ENCODE results near the gene IL6ST. TPM values are rescaled to one million over a fixed set of nuclear protein-coding genes. Genes with fewer than 3 reads are reported as not detected.

IL6ST gene
- total and polyA plus RNA-seq, 4 donors: 51.3 to 438 (median 109) TPM

- no peak overlapping the region for H3K4me3 ChIP-seq (ENCODE audit: low read depth in 1 of 3, low read length in 3 of 3)
- H3K9ac ChIP-seq (ENCODE audit: low read depth in 1 of 2, low read length in 2 of 2): no peak overlapping the region
- WGBS: 95% methylated on average over 3 of the region's 3 CpGs
- H3K27me3 ChIP-seq (ENCODE audit: control insufficient read depth in 4 of 4, insufficient read depth in 4 of 4, low read length in 3 of 4): no peaks in the 10 kb centered on the region
- no peak for TF ChIP-seq EGR1 (IDR thresholded peaks at IDR 0.05; ENCODE audit: low read depth in 2 of 2)
- no peak for TF ChIP-seq SP1 (IDR thresholded peaks at IDR 0.05)
- no peak for TF ChIP-seq YY1 (IDR thresholded peaks at IDR 0.05)
- no peak for TF ChIP-seq RXRA (IDR thresholded peaks at IDR 0.05)
- no peak for TF ChIP-seq JUND (IDR thresholded peaks at IDR 0.05)
- no peak for TF ChIP-seq TAF1 (conservative IDR thresholded peaks at IDR 0.05)
- TF ChIP-seq NR2F2 (IDR thresholded peaks at IDR 0.05): no peak
- TF ChIP-seq FOXA1 (IDR thresholded peaks at IDR 0.05): no peak
- TF ChIP-seq RAD21 (IDR thresholded peaks at IDR 0.05): no peak
- TF ChIP-seq MAX (IDR thresholded peaks at IDR 0.05): no peak
- TF ChIP-seq HNF4A (conservative IDR thresholded peaks at IDR 0.05): no peak
- no peak for TF ChIP-seq CTCF (IDR thresholded peaks at IDR 0.05; ENCODE audit: low read depth, low read length, missing input control)
- TF ChIP-seq HNF4G (IDR thresholded peaks at IDR 0.05): no peak
- no peak for TF ChIP-seq ZBTB33 (IDR thresholded peaks at IDR 0.05)
- no peak for TF ChIP-seq ATF3 (IDR thresholded peaks at IDR 0.05)
- TF ChIP-seq GABPA (IDR thresholded peaks at IDR 0.05 in 1 of 2, conservative IDR thresholded peaks at IDR 0.05 in 1 of 2): no peak
- DNase-seq (ENCODE audit: low spot score): no peak
- no peaks in the 10 kb centered on the region for H3K4me1 ChIP-seq (ENCODE audit: control insufficient read depth in 4 of 4, insufficient read depth in 4 of 4, low read length in 3 of 4)
- H3K27ac ChIP-seq (ENCODE audit: low read depth in 1 of 2, low read length in 2 of 2): no peak overlapping the region
- no peaks in the 10 kb centered on the region for H3K36me3 ChIP-seq (ENCODE audit: control insufficient read depth in 4 of 4, insufficient read depth in 3 of 4, low read depth in 1 of 4, low read length in 3 of 4)
- no peaks in the 10 kb centered on the region for H3K9me3 ChIP-seq (ENCODE audit: control insufficient read depth in 4 of 4, low read length in 3 of 4)
Measured at GRCh38 chr5:55904152-55904551, 90.6 kb downstream of the IL6ST start.

- WGBS: 82% methylated on average over 19 of the region's 19 CpGs
- H3K9ac ChIP-seq (ENCODE audit: low read depth in 1 of 2, low read length in 2 of 2): no peak overlapping the region
Measured at GRCh38 chr5:55903121-55903701, 91.6 kb downstream of the IL6ST start.

More at GRCh38 chr5:55903121-55903701, 91.6 kb downstream of the IL6ST start:
- Histone ChIP-seq H3K36me3 (ENCODE audit: control insufficient read depth in 4 of 4, insufficient read depth in 3 of 4, low read depth in 1 of 4, low read length in 3 of 4) (no peaks in the 10 kb centered on the region), H3K27ac (ENCODE audit: low read depth in 1 of 2, low read length in 2 of 2) (no peak overlapping the region), H3K9me3 (ENCODE audit: control insufficient read depth in 4 of 4, low read length in 3 of 4) (no peaks in the 10 kb centered on the region), H3K27me3 (ENCODE audit: control insufficient read depth in 4 of 4, insufficient read depth in 4 of 4, low read length in 3 of 4) (no peaks in the 10 kb centered on the region), H3K4me1 (ENCODE audit: control insufficient read depth in 4 of 4, insufficient read depth in 4 of 4, low read length in 3 of 4) (no peaks in the 10 kb centered on the region), H3K4me3 (ENCODE audit: low read depth in 1 of 3, low read length in 3 of 3) (no peak overlapping the region)
- DNase-seq (ENCODE audit: low spot score): no peak
- TF ChIP-seq NR2F2 (IDR thresholded peaks at IDR 0.05): no peak
- no peak for TF ChIP-seq RAD21 (IDR thresholded peaks at IDR 0.05)
- TF ChIP-seq RXRA (IDR thresholded peaks at IDR 0.05): no peak
- no peak for TF ChIP-seq SP1 (IDR thresholded peaks at IDR 0.05)
- TF ChIP-seq FOXA2 (IDR thresholded peaks at IDR 0.05): no peak
- no peak for TF ChIP-seq TAF1 (conservative IDR thresholded peaks at IDR 0.05)
- no peak for TF ChIP-seq HNF4A (conservative IDR thresholded peaks at IDR 0.05)
- TF ChIP-seq FOXA1 (IDR thresholded peaks at IDR 0.05): no peak
- no peak for TF ChIP-seq YY1 (IDR thresholded peaks at IDR 0.05)

Data from liver (tissue), 9 donors.